ENCODE measurements around the gene TMEM108.

DNA sequence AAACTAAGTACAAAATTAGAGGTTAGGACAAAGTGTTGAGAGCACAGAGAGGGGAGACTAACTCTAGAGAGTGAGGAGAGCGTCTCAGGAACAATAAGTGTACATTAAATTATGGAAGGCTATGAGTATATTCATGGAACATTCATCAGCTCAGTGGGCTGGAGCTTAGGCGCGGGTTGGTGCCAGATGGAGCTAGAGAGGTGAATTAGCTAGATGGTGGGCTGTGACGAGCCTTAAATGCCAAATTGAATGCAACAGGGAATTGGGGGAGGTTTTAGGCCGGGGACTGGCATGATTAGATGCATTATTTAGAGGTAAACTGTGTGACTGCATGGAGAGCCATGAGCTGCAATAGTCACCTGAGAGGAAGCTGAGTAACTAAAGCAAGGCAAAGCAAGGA is 97.1 kb downstream of the TMEM108 start:
- TF ChIP-seq POLR2A (IDR thresholded peaks at IDR 0.05; ENCODE audit: low read depth, low read length) (no peak), MAZ (IDR thresholded peaks at IDR 0.05; ENCODE audit: borderline replicate concordance, low read depth, low read length) (no peak), RAD21 (IDR thresholded peaks at IDR 0.05; ENCODE audit: low read length) (no peak), SMC3 (IDR thresholded peaks at IDR 0.05; ENCODE audit: low read depth, low read length) (no peak), RFX5 (IDR thresholded peaks at IDR 0.05; ENCODE audit: low read depth, low read length) (no peak), CEBPB (IDR thresholded peaks at IDR 0.05; ENCODE audit: low read depth, low read length) (no peak), NFE2L2 (IDR thresholded peaks at IDR 0.05; ENCODE audit: low read depth, low read length) (no peak), FOS (IDR thresholded peaks at IDR 0.05; ENCODE audit: low read depth, low read length) (no peak), MXI1 (IDR thresholded peaks at IDR 0.05; ENCODE audit: borderline replicate concordance, low read depth, low read length) (no peak)
- TF ChIP-seq, protein P1, sequence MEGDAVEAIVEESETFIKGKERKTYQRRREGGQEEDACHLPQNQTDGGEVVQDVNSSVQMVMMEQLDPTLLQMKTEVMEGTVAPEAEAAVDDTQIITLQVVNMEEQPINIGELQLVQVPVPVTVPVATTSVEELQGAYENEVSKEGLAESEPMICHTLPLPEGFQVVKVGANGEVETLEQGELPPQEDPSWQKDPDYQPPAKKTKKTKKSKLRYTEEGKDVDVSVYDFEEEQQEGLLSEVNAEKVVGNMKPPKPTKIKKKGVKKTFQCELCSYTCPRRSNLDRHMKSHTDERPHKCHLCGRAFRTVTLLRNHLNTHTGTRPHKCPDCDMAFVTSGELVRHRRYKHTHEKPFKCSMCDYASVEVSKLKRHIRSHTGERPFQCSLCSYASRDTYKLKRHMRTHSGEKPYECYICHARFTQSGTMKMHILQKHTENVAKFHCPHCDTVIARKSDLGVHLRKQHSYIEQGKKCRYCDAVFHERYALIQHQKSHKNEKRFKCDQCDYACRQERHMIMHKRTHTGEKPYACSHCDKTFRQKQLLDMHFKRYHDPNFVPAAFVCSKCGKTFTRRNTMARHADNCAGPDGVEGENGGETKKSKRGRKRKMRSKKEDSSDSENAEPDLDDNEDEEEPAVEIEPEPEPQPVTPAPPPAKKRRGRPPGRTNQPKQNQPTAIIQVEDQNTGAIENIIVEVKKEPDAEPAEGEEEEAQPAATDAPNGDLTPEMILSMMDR (conservative IDR thresholded peaks at IDR 0.05; ENCODE audit: low read depth, low read length) = no peak
- TF ChIP-seq, protein P2, sequence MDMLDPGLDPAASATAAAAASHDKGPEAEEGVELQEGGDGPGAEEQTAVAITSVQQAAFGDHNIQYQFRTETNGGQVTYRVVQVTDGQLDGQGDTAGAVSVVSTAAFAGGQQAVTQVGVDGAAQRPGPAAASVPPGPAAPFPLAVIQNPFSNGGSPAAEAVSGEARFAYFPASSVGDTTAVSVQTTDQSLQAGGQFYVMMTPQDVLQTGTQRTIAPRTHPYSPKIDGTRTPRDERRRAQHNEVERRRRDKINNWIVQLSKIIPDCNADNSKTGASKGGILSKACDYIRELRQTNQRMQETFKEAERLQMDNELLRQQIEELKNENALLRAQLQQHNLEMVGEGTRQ (IDR thresholded peaks at IDR 0.05; ENCODE audit: low read depth, low read length) = no peak
